HG03159 (cell line): ENCODE results near the gene ANKS1B.

Experiments
- ATAC-seq: cut with Tn5 transposase; IDR thresholded peaks from one replicate; pipeline ENCODE4 v1.9.1; 2021; ENCODE audit warnings: mild to moderate bottlenecking, moderate library complexity; ENCODE audit not compliant: unreplicated experiment

The ANKS1B gene

DNA sequence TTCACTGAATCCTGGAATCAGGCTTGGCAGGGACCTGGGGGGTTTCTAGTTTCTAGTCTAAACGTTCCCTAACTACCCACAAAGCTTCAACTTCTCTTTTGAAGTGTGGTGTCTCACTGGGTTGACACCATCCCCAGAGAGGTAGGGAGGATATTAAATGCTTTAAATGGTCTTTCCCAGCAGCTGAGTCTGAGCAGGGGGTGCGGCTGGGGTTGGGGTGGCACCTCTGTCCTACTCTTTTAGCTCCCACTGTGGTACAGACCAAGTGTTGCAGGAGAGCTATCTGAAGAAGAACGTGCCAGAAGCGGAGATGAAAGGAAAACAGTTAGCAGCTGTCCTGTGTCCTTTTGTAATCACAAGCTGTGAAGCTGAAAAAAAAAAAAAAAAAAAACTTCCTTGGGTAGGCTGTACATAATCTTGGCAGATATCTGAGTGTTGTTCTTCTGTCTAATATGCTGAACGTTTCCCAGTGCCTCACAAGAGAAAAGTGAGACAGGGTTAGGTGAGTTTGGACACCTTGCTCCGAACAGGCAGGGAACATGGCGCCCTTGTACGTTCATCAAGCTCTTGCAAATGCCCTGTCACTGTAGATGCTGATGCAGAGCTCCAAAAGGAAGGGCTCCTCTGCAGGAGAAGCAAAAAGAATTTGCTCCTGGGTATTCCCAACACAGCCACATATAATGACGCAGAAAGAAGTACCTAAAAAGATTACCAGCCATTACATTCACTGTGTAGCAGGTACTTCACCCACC, 892.5 kb downstream of the ANKS1B start:
- no peak for ATAC-seq

GRCh38 chr12:99087278-99087677, 897.5 kb downstream of the ANKS1B start:
- ATAC-seq: no peak

- ATAC-seq: no peak
Observed at GRCh38 chr12:99079811-99080210, 904.9 kb downstream of the ANKS1B start.

- ATAC-seq: no peak
Observed at GRCh38 chr12:99068993-99069747, 915.6 kb downstream of the ANKS1B start.

GRCh38 chr12:99067171-99067785, 917.5 kb downstream of the ANKS1B start:
- ATAC-seq: no peak

- ATAC-seq: no peak
Observed at GRCh38 chr12:99066726-99067125, 918.0 kb downstream of the ANKS1B start.

GRCh38 chr12:99063182-99063581, 921.6 kb downstream of the ANKS1B start:
- no peak for ATAC-seq

DNA sequence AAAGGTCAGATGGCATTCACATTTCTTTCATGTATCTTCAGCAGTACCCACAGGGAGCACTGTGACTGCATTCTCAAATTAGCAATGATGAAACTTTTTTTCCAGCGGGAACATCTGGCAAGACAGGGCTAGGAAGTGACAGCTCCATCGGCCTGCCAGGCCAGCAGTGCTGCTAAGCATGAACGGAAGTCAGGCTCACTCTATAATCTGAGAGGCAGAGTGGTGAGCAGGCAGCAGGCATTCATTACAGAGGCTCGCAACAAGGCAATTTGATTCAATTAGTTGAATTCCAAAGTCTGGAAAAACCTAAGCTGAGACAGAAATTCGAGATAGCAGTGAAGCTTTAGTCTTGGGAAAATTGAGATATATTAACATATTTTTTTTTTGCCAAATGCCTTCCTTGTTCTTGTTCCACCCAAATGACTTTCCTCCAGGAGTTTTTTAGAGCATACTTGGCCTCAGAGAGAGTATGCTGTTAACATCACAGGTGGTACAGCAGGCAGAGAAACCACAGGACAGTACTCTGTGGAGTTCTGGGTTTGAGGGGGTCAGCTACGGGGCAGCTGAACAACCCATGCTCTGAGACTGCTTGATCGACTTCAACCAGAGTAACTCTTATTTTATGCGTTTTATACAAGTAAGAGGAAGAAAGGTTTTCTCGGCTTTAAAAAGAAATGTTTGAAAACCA, 924.8 kb downstream of the ANKS1B start:
- ATAC-seq: no peak

- no peak for ATAC-seq
Observed at GRCh38 chr12:99057670-99058069, 927.1 kb downstream of the ANKS1B start.

GRCh38 chr12:99056186-99056585, 928.5 kb downstream of the ANKS1B start:
- no peak for ATAC-seq

GRCh38 chr12:99055299-99055698, 929.4 kb downstream of the ANKS1B start:
- no peak for ATAC-seq

GRCh38 chr12:99054601-99055128, 930.1 kb downstream of the ANKS1B start:
- ATAC-seq: no peak

DNA sequence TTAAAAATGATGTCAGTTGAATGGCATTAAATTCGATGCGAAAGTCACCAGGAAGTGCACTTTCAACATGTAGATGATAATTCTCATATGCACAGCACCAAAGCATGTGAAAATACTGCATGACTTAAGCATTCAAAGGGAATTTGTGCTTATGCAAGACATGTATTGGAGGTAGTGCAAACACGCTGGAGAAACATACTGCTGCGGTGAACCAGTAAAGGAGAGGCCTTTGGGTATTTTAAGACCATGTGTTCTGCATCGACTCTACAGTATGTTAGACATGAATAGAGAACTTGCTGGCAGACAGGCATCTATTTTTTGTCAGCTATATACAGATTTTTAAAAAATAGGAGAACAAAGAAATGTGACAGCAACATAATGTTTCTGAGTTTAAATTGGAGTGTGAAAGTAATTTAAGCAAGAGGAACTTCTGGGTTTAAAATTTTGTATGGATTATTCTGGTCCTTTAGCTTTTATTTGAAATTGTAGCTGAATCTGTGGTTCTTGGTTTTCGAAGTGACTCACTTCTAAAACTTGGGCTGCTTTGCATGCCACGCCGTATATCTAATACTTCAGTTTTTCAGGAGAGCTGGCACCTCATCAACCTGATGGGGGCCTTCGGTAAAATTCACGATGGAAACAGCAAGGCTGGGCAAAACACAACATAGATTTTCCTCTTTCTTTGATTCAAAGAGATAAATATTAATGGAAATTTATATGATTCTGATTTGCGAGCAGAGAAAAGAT, 930.9 kb downstream of the ANKS1B start:
- no peak for ATAC-seq

DNA sequence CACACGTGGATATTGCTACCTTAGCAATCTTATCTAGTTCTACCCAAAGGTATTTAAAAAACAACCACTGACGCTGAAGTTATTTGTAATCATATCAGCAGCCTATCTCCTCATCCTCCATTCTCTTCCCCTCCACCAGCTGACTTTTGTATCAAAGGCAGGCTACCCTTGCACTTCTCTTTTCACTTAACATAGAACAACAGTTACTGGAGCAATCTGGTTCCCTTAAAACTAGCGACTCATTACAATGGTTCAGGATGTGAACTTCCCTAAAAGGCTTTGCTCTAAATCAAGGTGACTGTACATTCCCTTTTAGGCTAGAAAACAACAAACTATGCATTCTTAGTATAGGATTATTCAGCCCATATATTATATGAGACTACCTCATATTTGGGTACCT, 935.0 kb downstream of the ANKS1B start:
- ATAC-seq: no peak

- no peak for ATAC-seq
Observed at GRCh38 chr12:99045158-99045557, 939.6 kb downstream of the ANKS1B start.

DNA sequence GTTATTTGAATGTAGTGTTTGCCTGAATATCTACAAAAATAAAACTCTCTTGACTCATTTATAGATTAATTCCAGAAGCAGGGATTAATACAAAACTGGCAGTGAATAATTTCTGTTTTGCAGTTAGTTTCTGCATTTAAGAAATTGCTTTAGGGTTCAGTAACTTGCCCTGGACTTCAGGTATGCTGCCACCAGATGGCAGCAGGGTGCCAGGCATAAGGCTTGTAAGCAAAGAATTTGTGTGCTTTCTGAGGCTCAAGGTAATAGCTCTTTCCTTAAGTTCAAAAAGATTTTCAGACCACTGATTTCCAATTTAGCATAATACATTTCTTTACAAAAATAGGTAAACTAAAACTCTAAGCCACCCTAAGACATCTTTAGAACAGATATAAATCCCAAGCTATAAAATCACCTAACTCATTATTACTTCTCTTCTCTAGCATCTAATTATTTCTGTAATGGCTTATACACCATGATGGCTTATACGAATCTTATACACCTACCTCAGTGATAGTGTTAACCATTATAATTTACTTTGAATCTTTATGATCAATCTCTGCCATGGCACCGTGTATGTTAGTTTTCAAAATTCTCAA, 941.3 kb downstream of the ANKS1B start:
- peak; percentile 62 for ATAC-seq

- ATAC-seq: no peak
Observed at GRCh38 chr12:99042226-99042625, 942.5 kb downstream of the ANKS1B start.

GRCh38 chr12:99039367-99040120, 945.2 kb downstream of the ANKS1B start:
- no peak for ATAC-seq

- no peak for ATAC-seq
Observed at GRCh38 chr12:99036566-99036965, 948.2 kb downstream of the ANKS1B start.
